DOHH2 (cell line): ENCODE results near the gene C11orf52.

ENCODE experiments used
- H3F3A ChIP-seq: fragments of 200-600 bp; sonication (generic), shearing (Covaris generic); 2 replicates; pipeline ENCODE4 v1.6.0; 2016; ENCODE audit warnings: antibody characterized with exemption, mild to moderate bottlenecking; ENCODE audit not compliant: control insufficient read depth, insufficient read depth
- H3K27ac ChIP-seq: fragments of 200-600 bp; sonication (generic); 2 replicates; pipeline ENCODE4 v1.5.1; 2014; ENCODE audit warnings: low read depth, mild to moderate bottlenecking, low read length, moderate library complexity
- H3K27me3 ChIP-seq: fragments of 200-600 bp; sonication (generic); 2 replicates; pipeline ENCODE4 v1.6.1; 2014; ENCODE audit warnings: mild to moderate bottlenecking, low read length, mixed read lengths; ENCODE audit not compliant: control insufficient read depth
- H3K36me3 ChIP-seq: fragments of 200-600 bp; sonication (generic); 2 replicates; pipeline ENCODE4 v1.6.1; 2014; ENCODE audit warnings: mild to moderate bottlenecking, low read length, moderate library complexity, mixed read lengths; ENCODE audit not compliant: control insufficient read depth
- H3K4me1 ChIP-seq: fragments of 200-600 bp; sonication (generic); 2 replicates; pipeline ENCODE4 v1.6.1; 2014; ENCODE audit warnings: mild to moderate bottlenecking, low read length, mixed read lengths; ENCODE audit not compliant: control insufficient read depth
- H3K4me2 ChIP-seq: fragments of 200-600 bp; sonication (generic); 2 replicates; pipeline ENCODE4 v1.6.0; 2014; ENCODE audit warnings: mild to moderate bottlenecking, low read length, moderate library complexity
- H3K4me3 ChIP-seq: fragments of 200-600 bp; sonication (generic); 2 replicates; pipeline ENCODE4 v1.5.1; 2014; ENCODE audit warnings: mild to moderate bottlenecking, low read length, mixed read lengths
- H3K79me2 ChIP-seq: fragments of 200-600 bp; sonication (generic); 2 replicates; pipeline ENCODE4 v1.6.1; 2014; ENCODE audit warnings: mild to moderate bottlenecking, low read length, mixed read lengths; ENCODE audit not compliant: control insufficient read depth
- H3K9me2 ChIP-seq: fragments of 200-600 bp; sonication (generic); replicated peaks from 2 replicates; pipeline ENCODE4 v1.6.1; 2014; ENCODE audit warnings: mild to moderate bottlenecking, low read length, mixed read lengths; ENCODE audit not compliant: control insufficient read depth
- H3K9me3 ChIP-seq: fragments of 200-600 bp; sonication (generic); 2 replicates; pipeline ENCODE4 v1.6.1; 2014; ENCODE audit warnings: antibody characterized with exemption, low read length, mixed read lengths; ENCODE audit not compliant: control insufficient read depth, insufficient read depth
- H4K20me1 ChIP-seq: fragments of 200-600 bp; sonication (generic); 2 replicates; pipeline ENCODE4 v1.6.0; 2014; ENCODE audit warnings: low read depth, mild to moderate bottlenecking, antibody characterized with exemption, low read length, moderate library complexity; ENCODE audit not compliant: control insufficient read depth, insufficient read depth
- EZH2phosphoT487 ChIP-seq: fragments of 200-600 bp; sonication (generic); IDR thresholded peaks from 2 replicates; pipeline ENCODE4 v1.6.1; 2017; ENCODE audit warnings: borderline replicate concordance, mild to moderate bottlenecking, antibody characterized with exemption, low read length, moderate library complexity, mixed read lengths
- TF ChIP-seq, protein P1 (sequence below): fragments of 200-600 bp; sonication (generic); IDR thresholded peaks from one replicate; pipeline ENCODE4 v1.5.1; 2014; ENCODE audit warnings: antibody characterized with exemption, mild to moderate bottlenecking, low read depth, low read length; ENCODE audit not compliant: poor library complexity, severe bottlenecking

Gene C11orf52

DNA sequence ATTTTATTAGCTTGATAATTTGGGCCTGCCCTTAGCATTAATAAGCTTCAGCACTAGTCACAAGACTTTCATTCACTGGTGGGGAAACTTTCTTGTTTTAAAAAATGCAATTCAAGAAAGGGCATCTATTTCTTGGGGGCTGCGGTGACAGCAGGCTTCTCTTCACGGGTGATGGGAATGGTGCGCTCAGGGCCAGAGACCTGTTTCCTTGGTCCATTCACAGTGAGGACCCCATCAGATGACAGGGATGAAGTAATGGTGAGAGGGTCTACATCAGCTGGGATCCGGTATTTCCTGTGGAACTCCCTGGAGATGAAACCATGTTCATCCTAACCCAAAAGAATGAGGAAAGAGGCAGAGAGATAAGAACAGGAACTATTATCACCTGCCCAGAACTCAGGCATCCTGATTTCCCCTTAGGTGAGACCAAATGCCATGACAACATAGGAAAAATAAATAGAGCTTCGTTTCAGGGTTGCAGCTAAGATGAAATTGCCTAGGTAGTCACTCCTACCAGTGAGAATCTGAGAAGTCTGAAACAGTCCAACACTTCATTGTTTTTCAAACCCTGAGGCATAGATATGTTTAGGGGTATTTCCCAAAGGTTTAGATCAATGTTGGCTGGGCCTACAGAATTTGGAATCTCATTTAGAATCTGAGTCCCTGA is 9.9 kb upstream of the C11orf52 start:
- Histone ChIP-seq H3K4me2 (no peak overlapping the region), H3K79me2 (no peaks in the 10 kb centered on the region), H3K27me3 (peaks cover 35% of the 10 kb centered on the region), H3K4me1 (no peaks in the 10 kb centered on the region), H3K36me3 (no peaks in the 10 kb centered on the region), H3K9me3 (no peaks in the 10 kb centered on the region), H3K27ac (no peak overlapping the region), H3K9me2 (no peaks in the 10 kb centered on the region), H4K20me1 (no peaks in the 10 kb centered on the region), H3K4me3 (no peak overlapping the region), H3F3A (no peaks in the 10 kb centered on the region)
- TF ChIP-seq EZH2phosphoT487, result no peak
- TF ChIP-seq, protein P1, sequence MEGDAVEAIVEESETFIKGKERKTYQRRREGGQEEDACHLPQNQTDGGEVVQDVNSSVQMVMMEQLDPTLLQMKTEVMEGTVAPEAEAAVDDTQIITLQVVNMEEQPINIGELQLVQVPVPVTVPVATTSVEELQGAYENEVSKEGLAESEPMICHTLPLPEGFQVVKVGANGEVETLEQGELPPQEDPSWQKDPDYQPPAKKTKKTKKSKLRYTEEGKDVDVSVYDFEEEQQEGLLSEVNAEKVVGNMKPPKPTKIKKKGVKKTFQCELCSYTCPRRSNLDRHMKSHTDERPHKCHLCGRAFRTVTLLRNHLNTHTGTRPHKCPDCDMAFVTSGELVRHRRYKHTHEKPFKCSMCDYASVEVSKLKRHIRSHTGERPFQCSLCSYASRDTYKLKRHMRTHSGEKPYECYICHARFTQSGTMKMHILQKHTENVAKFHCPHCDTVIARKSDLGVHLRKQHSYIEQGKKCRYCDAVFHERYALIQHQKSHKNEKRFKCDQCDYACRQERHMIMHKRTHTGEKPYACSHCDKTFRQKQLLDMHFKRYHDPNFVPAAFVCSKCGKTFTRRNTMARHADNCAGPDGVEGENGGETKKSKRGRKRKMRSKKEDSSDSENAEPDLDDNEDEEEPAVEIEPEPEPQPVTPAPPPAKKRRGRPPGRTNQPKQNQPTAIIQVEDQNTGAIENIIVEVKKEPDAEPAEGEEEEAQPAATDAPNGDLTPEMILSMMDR, result no peak

DNA sequence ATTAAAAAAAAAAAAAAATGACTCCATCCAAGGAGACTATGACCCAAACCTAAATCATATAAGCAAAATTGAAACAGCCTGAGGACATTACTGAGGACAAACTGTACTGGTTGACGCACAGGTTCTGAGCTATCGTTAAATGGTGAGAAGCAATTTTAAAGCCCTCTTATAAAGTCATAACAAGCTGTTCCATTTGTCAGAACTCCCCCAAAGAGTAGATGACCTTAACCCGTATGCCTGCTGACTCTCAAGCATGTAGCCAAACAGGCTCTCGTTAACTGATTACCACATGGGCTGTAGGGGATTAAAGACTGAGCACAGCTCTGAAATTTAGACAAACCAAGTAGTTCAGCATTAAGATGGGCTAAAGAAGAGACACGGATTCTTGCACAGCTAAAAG is 9.3 kb upstream of the C11orf52 start:
- peaks cover 40% of the 10 kb centered on the region for H3K27me3 ChIP-seq
- H3K9me3 ChIP-seq, result no peaks in the 10 kb centered on the region
- no peaks in the 10 kb centered on the region for H3K4me1 ChIP-seq
- H3K4me2 ChIP-seq, result no peak overlapping the region
- H4K20me1 ChIP-seq, result no peaks in the 10 kb centered on the region
- no peak overlapping the region for H3K4me3 ChIP-seq
- TF ChIP-seq EZH2phosphoT487, result no peak
- TF ChIP-seq, protein P1, result no peak
- no peaks in the 10 kb centered on the region for H3K9me2 ChIP-seq
- H3K27ac ChIP-seq, result no peak overlapping the region
- no peaks in the 10 kb centered on the region for H3K79me2 ChIP-seq
- no peaks in the 10 kb centered on the region for H3F3A ChIP-seq
- H3K36me3 ChIP-seq, result no peaks in the 10 kb centered on the region

DNA sequence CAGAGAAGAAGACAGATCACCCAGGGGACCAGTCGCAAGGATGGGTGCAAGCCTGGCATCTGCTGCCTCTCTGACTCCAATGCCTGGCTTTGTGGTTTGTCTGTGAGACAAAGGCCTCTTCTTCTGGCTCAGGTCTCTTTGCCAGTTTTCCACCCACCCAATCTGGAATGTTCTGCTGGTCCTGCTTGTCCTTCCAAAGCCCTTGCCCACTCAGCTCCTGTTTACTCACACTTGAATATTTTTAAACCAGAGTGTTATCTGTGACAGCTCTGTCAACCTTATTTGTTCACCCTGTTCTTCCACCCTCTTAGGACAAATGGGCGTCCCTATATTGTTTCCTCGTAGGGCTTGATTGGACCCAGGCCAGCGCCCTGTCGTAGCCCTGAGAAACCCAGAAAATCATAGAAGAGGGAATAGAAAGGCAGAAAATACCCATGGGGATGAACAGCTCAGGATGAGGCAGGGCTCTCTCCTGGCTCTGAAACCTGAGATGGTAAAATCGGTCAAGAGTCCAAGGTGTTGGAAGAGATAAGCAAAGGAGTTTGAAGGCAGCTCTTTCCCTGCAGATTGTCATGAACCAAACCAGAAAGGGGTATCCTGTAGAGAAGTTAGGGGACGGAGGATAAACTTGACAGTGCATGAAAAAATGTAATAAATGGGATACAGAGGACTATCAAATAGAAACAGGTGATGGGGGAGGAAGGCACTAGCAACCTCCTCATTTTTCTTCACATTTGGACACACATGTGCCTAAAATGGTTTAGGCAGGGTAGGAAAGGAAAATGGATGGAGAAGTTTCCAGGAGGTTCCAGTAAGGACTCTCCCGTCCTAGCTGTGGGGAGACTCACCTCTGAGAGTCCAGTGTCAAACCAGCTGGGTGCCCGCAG is 7.8 kb upstream of the C11orf52 start:
- Histone ChIP-seq H3K4me2 (no peak overlapping the region), H4K20me1 (no peaks in the 10 kb centered on the region), H3F3A (no peaks in the 10 kb centered on the region), H3K4me3 (no peak overlapping the region), H3K27ac (no peak overlapping the region), H3K9me3 (no peaks in the 10 kb centered on the region), H3K4me1 (no peaks in the 10 kb centered on the region), H3K9me2 (no peaks in the 10 kb centered on the region), H3K27me3 (peaks cover 48% of the 10 kb centered on the region), H3K36me3 (no peaks in the 10 kb centered on the region), H3K79me2 (no peaks in the 10 kb centered on the region)
- no peak for TF ChIP-seq EZH2phosphoT487
- TF ChIP-seq, protein P1, result no peak
